Neural cell (in vitro differentiated cells): ENCODE results near the gene CLDN15.

Source experiments
- CTCF ChIP-seq: fragments of 450-650 bp; IDR thresholded peaks from 2 replicates; pipeline ENCODE4 v1.5.1; 2014; ENCODE audit warnings: antibody characterized with exemption, mild to moderate bottlenecking, moderate library complexity; ENCODE audit not compliant: poor library complexity, severe bottlenecking
- EP300 ChIP-seq: fragments of 450-650 bp; conservative IDR thresholded peaks from 2 replicates; pipeline ENCODE4 v1.6.1; 2014; ENCODE audit warnings: antibody characterized with exemption, mild to moderate bottlenecking, moderate library complexity; ENCODE audit not compliant: poor library complexity, severe bottlenecking
- EZH2 ChIP-seq: fragments of 200-600, 300-800 bp; shearing (Covaris generic), sonication (generic); IDR thresholded peaks from 2 replicates; pipeline ENCODE4 v1.6.1; 2014; ENCODE audit warnings: antibody characterized with exemption, low read length, borderline replicate concordance, mild to moderate bottlenecking; ENCODE audit not compliant: insufficient read depth, poor library complexity, severe bottlenecking
- POLR2AphosphoS5 ChIP-seq: IDR thresholded peaks from 2 replicates; pipeline ENCODE4 v1.6.1; 2012
- RAD21 ChIP-seq: fragments of 450-650 bp; conservative IDR thresholded peaks from 2 replicates; pipeline ENCODE4 v1.6.1; 2014; ENCODE audit warnings: antibody characterized with exemption, mild to moderate bottlenecking, moderate library complexity
- TAF1 ChIP-seq: IDR thresholded peaks from 2 replicates; pipeline ENCODE4 v1.6.1; 2012; ENCODE audit warnings: low read depth
- TF ChIP-seq, protein P1 (sequence below): IDR thresholded peaks from 2 replicates; pipeline ENCODE4 v1.6.1; 2012; ENCODE audit warnings: borderline replicate concordance

GRCh38 chr7:101216001-101216859 lies 21.4 kb downstream of the CLDN15 start:
- no peak for TF ChIP-seq RAD21
- no peak for TF ChIP-seq CTCF
- no peak for TF ChIP-seq TAF1
- no peak for TF ChIP-seq EZH2
- no peak for TF ChIP-seq EP300
- no peak for TF ChIP-seq POLR2AphosphoS5
- TF ChIP-seq, protein P1, sequence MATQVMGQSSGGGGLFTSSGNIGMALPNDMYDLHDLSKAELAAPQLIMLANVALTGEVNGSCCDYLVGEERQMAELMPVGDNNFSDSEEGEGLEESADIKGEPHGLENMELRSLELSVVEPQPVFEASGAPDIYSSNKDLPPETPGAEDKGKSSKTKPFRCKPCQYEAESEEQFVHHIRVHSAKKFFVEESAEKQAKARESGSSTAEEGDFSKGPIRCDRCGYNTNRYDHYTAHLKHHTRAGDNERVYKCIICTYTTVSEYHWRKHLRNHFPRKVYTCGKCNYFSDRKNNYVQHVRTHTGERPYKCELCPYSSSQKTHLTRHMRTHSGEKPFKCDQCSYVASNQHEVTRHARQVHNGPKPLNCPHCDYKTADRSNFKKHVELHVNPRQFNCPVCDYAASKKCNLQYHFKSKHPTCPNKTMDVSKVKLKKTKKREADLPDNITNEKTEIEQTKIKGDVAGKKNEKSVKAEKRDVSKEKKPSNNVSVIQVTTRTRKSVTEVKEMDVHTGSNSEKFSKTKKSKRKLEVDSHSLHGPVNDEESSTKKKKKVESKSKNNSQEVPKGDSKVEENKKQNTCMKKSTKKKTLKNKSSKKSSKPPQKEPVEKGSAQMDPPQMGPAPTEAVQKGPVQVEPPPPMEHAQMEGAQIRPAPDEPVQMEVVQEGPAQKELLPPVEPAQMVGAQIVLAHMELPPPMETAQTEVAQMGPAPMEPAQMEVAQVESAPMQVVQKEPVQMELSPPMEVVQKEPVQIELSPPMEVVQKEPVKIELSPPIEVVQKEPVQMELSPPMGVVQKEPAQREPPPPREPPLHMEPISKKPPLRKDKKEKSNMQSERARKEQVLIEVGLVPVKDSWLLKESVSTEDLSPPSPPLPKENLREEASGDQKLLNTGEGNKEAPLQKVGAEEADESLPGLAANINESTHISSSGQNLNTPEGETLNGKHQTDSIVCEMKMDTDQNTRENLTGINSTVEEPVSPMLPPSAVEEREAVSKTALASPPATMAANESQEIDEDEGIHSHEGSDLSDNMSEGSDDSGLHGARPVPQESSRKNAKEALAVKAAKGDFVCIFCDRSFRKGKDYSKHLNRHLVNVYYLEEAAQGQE = no peak
